BE2C (cell line): Measurements from ENCODE around the gene CDH20.

Experiments used
- DNase-seq: peaks from one replicate; pipeline ENCODE4 v3.0.0-alpha.2; 2020
- H3K27me3 ChIP-seq: fragments of 250-450 bp; sonication (Bioruptor Pico); 2 replicates; pipeline ENCODE4 v1.5.1; 2020; ENCODE audit warnings: mild to moderate bottlenecking
- H3K36me3 ChIP-seq: fragments of 250-450 bp; sonication (Bioruptor Pico); 2 replicates; pipeline ENCODE4 v1.5.1; 2020; ENCODE audit warnings: mild to moderate bottlenecking
- H3K4me1 ChIP-seq: fragments of 250-450 bp; sonication (Bioruptor Pico); 2 replicates; pipeline ENCODE4 v1.5.1; 2020
- H3K4me3 ChIP-seq: 2 replicates; pipeline ENCODE4 v1.5.1; 2011; ENCODE audit warnings: low read depth, low read length
- H3K9me3 ChIP-seq: fragments of 250-450 bp; sonication (Bioruptor Pico); 2 replicates; pipeline ENCODE4 v1.5.1; 2020
- CTCF ChIP-seq: IDR thresholded peaks from 2 replicates; pipeline ENCODE4 v1.5.1; 2012; ENCODE audit warnings: mild to moderate bottlenecking, low read depth, low read length

CDH20 gene

GRCh38 chr18:61489334-61489733, 156.1 kb downstream of the CDH20 start:
- DNase-seq, result no peak
- Histone ChIP-seq H3K4me1 (no peaks in the 10 kb centered on the region), H3K36me3 (no peaks in the 10 kb centered on the region), H3K9me3 (no peaks in the 10 kb centered on the region), H3K4me3 (no peak overlapping the region), H3K27me3 (no peaks in the 10 kb centered on the region)
- no peak for TF ChIP-seq CTCF

GRCh38 chr18:61496374-61496773, 163.1 kb downstream of the CDH20 start:
- no peak for TF ChIP-seq CTCF
- H3K4me3 ChIP-seq, result no peak overlapping the region
- no peaks in the 10 kb centered on the region for H3K4me1 ChIP-seq
- DNase-seq, result no peak
- H3K36me3 ChIP-seq, result no peaks in the 10 kb centered on the region
- no peaks in the 10 kb centered on the region for H3K9me3 ChIP-seq
- no peaks in the 10 kb centered on the region for H3K27me3 ChIP-seq

- no peaks in the 10 kb centered on the region for H3K4me1 ChIP-seq
- H3K36me3 ChIP-seq, result no peaks in the 10 kb centered on the region
- no peaks in the 10 kb centered on the region for H3K9me3 ChIP-seq
- DNase-seq, result no peak
- TF ChIP-seq CTCF, result no peak
- no peaks in the 10 kb centered on the region for H3K27me3 ChIP-seq
- H3K4me3 ChIP-seq, result no peak overlapping the region
These were observed 164.2 kb downstream of the CDH20 start for GRCh38 chr18:61497422-61497821.

GRCh38 chr18:61502472-61502871, 169.2 kb downstream of the CDH20 start:
- TF ChIP-seq CTCF, result peak; percentile 59
- no peaks in the 10 kb centered on the region for H3K27me3 ChIP-seq

GRCh38 chr18:61503688-61504087, 170.5 kb downstream of the CDH20 start:
- Histone ChIP-seq H3K4me3 (no peak overlapping the region), H3K36me3 (no peaks in the 10 kb centered on the region), H3K4me1 (no peaks in the 10 kb centered on the region), H3K27me3 (no peaks in the 10 kb centered on the region), H3K9me3 (no peaks in the 10 kb centered on the region)
- DNase-seq, result no peak
- TF ChIP-seq CTCF, result no peak

More at GRCh38 chr18:61502472-61502871, 169.2 kb downstream of the CDH20 start:
- H3K36me3 ChIP-seq, result no peaks in the 10 kb centered on the region
- no peaks in the 10 kb centered on the region for H3K9me3 ChIP-seq
- H3K4me3 ChIP-seq, result no peak overlapping the region
- peak; percentile 28 for DNase-seq
- H3K4me1 ChIP-seq, result no peaks in the 10 kb centered on the region

- Histone ChIP-seq H3K4me3 (no peak overlapping the region), H3K36me3 (no peaks in the 10 kb centered on the region), H3K27me3 (no peaks in the 10 kb centered on the region), H3K9me3 (no peaks in the 10 kb centered on the region), H3K4me1 (no peaks in the 10 kb centered on the region)
- TF ChIP-seq CTCF, result no peak
- DNase-seq, result no peak
These were observed 195.7 kb downstream of the CDH20 start for GRCh38 chr18:61528961-61529360.
